Progenitor cell of endocrine pancreas (in vitro differentiated cells): ENCODE data around the gene C1orf167. TPM values are rescaled to one million over a fixed set of nuclear protein-coding genes. Genes with fewer than 3 reads are reported as not detected.

Experiments used
- DNase-seq: peaks from one replicate; pipeline ENCODE4 v3.0.0; 2021; ENCODE audit warnings: low spot score; ENCODE audit not compliant: unreplicated experiment
- H3K27ac Mint-ChIP-seq: 2 replicates; pipeline ENCODE4 v1.8.0; 2021; ENCODE audit warnings: mild to moderate bottlenecking, moderate library complexity, mixed read lengths
- H3K27me3 Mint-ChIP-seq: 2 replicates; pipeline ENCODE4 v1.8.0; 2021; ENCODE audit warnings: mixed read lengths
- H3K36me3 Mint-ChIP-seq: 2 replicates; pipeline ENCODE4 v1.8.0; 2022; ENCODE audit warnings: mixed read lengths; ENCODE audit not compliant: insufficient read depth
- H3K4me1 Mint-ChIP-seq: 2 replicates; pipeline ENCODE4 v1.8.0; 2021; ENCODE audit warnings: low read depth, mixed read lengths
- H3K4me3 Mint-ChIP-seq: 2 replicates; pipeline ENCODE4 v1.8.0; 2021; ENCODE audit warnings: low read depth, mild to moderate bottlenecking, moderate library complexity, mixed read lengths
- H3K9me3 Mint-ChIP-seq: 2 replicates; pipeline ENCODE4 v1.8.0; 2021; ENCODE audit warnings: low read depth, mixed read lengths
- total RNA-seq: library from RNA; stranded (reverse); gene quantifications from 2 replicates; pipeline ENCODE4 v1.2.1, GENCODE V29; 2021
- TF ChIP-seq, protein P1 (sequence below): fragments of 200-600 bp; sonication (generic); IDR thresholded peaks from one replicate; pipeline ENCODE4 v1.5.0; 2021; ENCODE audit warnings: antibody characterized with exemption, mild to moderate bottlenecking; ENCODE audit not compliant: unreplicated experiment

The C1orf167 gene
- total RNA-seq, 1 donor from 2014 or later, result not detected

GRCh38 chr1:11719313-11720032 is 42.5 kb upstream of the C1orf167 start:
- peaks cover 18% of the 10 kb centered on the region for H3K27me3 Mint-ChIP-seq
- H3K4me3 Mint-ChIP-seq, result peak overlapping the region; percentile 55
- no peaks in the 10 kb centered on the region for H3K9me3 Mint-ChIP-seq
- DNase-seq, result peak; percentile 58
- no peaks in the 10 kb centered on the region for H3K36me3 Mint-ChIP-seq
- no peaks in the 10 kb centered on the region for H3K4me1 Mint-ChIP-seq
- no peak overlapping the region for H3K27ac Mint-ChIP-seq
- TF ChIP-seq, protein P1, sequence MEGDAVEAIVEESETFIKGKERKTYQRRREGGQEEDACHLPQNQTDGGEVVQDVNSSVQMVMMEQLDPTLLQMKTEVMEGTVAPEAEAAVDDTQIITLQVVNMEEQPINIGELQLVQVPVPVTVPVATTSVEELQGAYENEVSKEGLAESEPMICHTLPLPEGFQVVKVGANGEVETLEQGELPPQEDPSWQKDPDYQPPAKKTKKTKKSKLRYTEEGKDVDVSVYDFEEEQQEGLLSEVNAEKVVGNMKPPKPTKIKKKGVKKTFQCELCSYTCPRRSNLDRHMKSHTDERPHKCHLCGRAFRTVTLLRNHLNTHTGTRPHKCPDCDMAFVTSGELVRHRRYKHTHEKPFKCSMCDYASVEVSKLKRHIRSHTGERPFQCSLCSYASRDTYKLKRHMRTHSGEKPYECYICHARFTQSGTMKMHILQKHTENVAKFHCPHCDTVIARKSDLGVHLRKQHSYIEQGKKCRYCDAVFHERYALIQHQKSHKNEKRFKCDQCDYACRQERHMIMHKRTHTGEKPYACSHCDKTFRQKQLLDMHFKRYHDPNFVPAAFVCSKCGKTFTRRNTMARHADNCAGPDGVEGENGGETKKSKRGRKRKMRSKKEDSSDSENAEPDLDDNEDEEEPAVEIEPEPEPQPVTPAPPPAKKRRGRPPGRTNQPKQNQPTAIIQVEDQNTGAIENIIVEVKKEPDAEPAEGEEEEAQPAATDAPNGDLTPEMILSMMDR, result peak; percentile 96

- DNase-seq, result no peak
- TF ChIP-seq, protein P1, result no peak
- H3K4me3 Mint-ChIP-seq, result no peak overlapping the region
- no peaks in the 10 kb centered on the region for H3K36me3 Mint-ChIP-seq
- H3K27me3 Mint-ChIP-seq, result peaks cover 18% of the 10 kb centered on the region
- H3K9me3 Mint-ChIP-seq, result no peaks in the 10 kb centered on the region
- no peaks in the 10 kb centered on the region for H3K4me1 Mint-ChIP-seq
- no peak overlapping the region for H3K27ac Mint-ChIP-seq
Measured at GRCh38 chr1:11720033-11720376, 42.0 kb upstream of the C1orf167 start.

DNA sequence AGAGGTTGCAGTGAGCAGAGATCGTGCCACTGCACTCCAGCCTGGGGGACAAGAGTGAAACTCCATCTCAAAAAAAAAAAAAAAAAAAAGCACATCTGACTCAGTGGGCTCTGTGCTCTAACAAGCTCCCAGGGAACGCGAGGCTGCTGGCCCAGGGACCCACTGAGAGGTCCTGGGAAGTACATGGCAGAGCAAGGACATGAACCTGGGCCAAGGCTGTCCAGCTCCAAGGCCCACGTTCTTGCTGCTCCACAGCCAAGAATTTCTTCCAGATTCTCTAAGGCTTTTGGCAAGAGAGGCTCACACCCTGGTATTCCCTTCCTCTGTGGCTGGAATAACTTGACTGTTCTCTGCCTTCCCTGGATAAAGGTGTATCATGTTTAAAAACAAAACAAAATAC is 41.5 kb upstream of the C1orf167 start:
- Mint-ChIP-seq H3K9me3 (no peaks in the 10 kb centered on the region), H3K36me3 (no peaks in the 10 kb centered on the region), H3K27ac (no peak overlapping the region), H3K4me3 (no peak overlapping the region), H3K27me3 (peaks cover 18% of the 10 kb centered on the region), H3K4me1 (no peaks in the 10 kb centered on the region)
- TF ChIP-seq, protein P1, result no peak
- DNase-seq, result no peak

GRCh38 chr1:11721311-11721710 is 40.7 kb upstream of the C1orf167 start:
- no peak overlapping the region for H3K4me3 Mint-ChIP-seq
- peak overlapping the region; percentile 31 for H3K27ac Mint-ChIP-seq
- peaks cover 15% of the 10 kb centered on the region for H3K27me3 Mint-ChIP-seq
- DNase-seq, result no peak
- H3K4me1 Mint-ChIP-seq, result no peaks in the 10 kb centered on the region
- TF ChIP-seq, protein P1, result no peak
- no peaks in the 10 kb centered on the region for H3K9me3 Mint-ChIP-seq
- H3K36me3 Mint-ChIP-seq, result no peaks in the 10 kb centered on the region

DNA sequence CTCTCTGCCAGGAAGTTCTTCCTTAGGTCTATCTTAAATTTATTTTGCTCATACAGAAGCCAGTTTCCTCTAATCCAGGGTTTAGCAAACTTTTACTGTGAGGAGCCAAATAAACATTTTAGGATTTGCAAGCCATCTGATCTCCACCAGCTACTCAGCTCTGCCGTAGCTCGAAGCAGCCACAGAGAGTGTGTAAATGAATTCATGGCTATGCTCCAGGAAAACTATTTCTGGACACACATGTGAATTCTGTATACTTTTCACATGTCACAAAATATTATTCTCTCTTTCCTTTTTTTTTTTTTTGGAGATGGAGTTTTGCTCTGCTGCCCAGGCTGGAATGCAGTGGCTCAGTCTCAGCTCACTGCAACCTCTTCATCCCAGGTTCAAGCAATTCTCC is 39.5 kb upstream of the C1orf167 start:
- Mint-ChIP-seq H3K4me1 (no peaks in the 10 kb centered on the region), H3K9me3 (no peaks in the 10 kb centered on the region), H3K27me3 (peaks cover 14% of the 10 kb centered on the region), H3K4me3 (no peak overlapping the region), H3K36me3 (no peaks in the 10 kb centered on the region), H3K27ac (no peak overlapping the region)
- no peak for DNase-seq
- TF ChIP-seq, protein P1, result no peak
